Measurements from ENCODE around the gene BASP1. TPM values are rescaled to one million over a fixed set of nuclear protein-coding genes. Genes with fewer than 3 reads are reported as not detected.

Gene BASP1
- total RNA-seq, 4 donors from 2014 or later, result 22.1 to 37.1 (median 26.8) TPM

- no peak overlapping the region for H3K4me3 ChIP-seq (ENCODE audit: low read depth, poor library complexity, severe bottlenecking)
- no peak for TF ChIP-seq POLR2A (IDR thresholded peaks at IDR 0.05)
- no peak for TF ChIP-seq CTCF (IDR thresholded peaks at IDR 0.05)
- 70 to 74% methylated on average over 3 of the region's 3 CpGs for WGBS, 2 donors
- DNase-seq (ENCODE audit: low spot score in 2 of 2), result no peak
- intact Hi-C loops (cut with DNase I; ENCODE audit: low total_unique reads), result no loop called here
Measured at GRCh38 chr5:17325770-17326599, 108.6 kb downstream of the BASP1 start.
